Heart right ventricle (tissue), 16 donors: ENCODE results near the gene TFAP2E. TPM values are rescaled to one million over a fixed set of nuclear protein-coding genes. Genes with fewer than 3 reads are reported as not detected.

ENCODE experiments used
- ATAC-seq, 8 donors: fragments of 200-7000 bp; cut with Tn5 transposase; one replicate each; pipeline ENCODE4 v1.9.1; 2020; ENCODE audit warnings: mild to moderate bottlenecking in 8 of 8, moderate library complexity in 8 of 8, moderate number of reproducible peaks in 1 of 8
- DNase-seq, 2 donors: peaks; one replicate each; pipeline ENCODE4 v3.0.0-alpha.2; 2020
- H3K27ac ChIP-seq, 10 donors: fragments of 200-600 bp; sonication (generic) in 2 of 10; one replicate each; pipeline versions ENCODE4 v1.5.0 to v1.8.0; 2020 to 2022; ENCODE audit warnings: mild to moderate bottlenecking in 3 of 10
- H3K27me3 ChIP-seq, 7 donors: fragments of 200-600 bp; one replicate each; pipeline ENCODE4 v1.8.0; 2021 to 2022; ENCODE audit warnings: mild to moderate bottlenecking in 2 of 7
- H3K36me3 ChIP-seq, 9 donors: fragments of 200-600 bp; sonication (generic) in 1 of 9; one replicate each; pipeline versions ENCODE4 v1.5.0 to v1.8.0; 2020 to 2022; ENCODE audit warnings: mild to moderate bottlenecking in 2 of 9
- H3K4me1 ChIP-seq, 9 donors: fragments of 200-600 bp; sonication (generic) in 1 of 9; one replicate each; pipeline versions ENCODE4 v1.5.0 to v1.8.0; 2020 to 2022; ENCODE audit warnings: mild to moderate bottlenecking in 4 of 9
- H3K4me3 ChIP-seq, 10 donors: fragments of 200-600 bp; sonication (generic) in 2 of 10; one replicate each; pipeline versions ENCODE4 v1.5.0 to v1.8.0; 2020 to 2022; ENCODE audit warnings: mild to moderate bottlenecking in 7 of 10, moderate library complexity in 2 of 10
- H3K9me3 ChIP-seq, 11 donors: fragments of 200-600 bp in 10 of 11; sonication (generic) in 2 of 11; one replicate each; pipeline versions ENCODE4 v1.5.0 to v1.8.0; 2013 to 2022; ENCODE audit warnings: mild to moderate bottlenecking in 2 of 11, control low read depth in 1 of 11, moderate library complexity in 1 of 11
- WGBS, 2 donors: extraction: QIAGEN DNeasy Blood & Tissue Kit; methylation state at CpG; one replicate each; pipeline ENCODE4 v1.1.7; 2013; ENCODE audit warnings: inconsistent platforms in 1 of 2; 5-methylcytosine and 5-hydroxymethylcytosine counted together
- intact Hi-C, 10 donors: fragments of 100-400 bp; cut with DNase I; formaldehyde crosslinking; loops; one replicate each; pipeline versions ENCODE4 v1.11.1 to v1.14.2; 2022
- polyA plus RNA-seq, 2 donors: library from polyadenylated mRNA; stranded (reverse); fragments of 200-250 nt; gene quantifications; one replicate each; pipeline ENCODE4 v1.2.3, GENCODE V29; 2013
- total RNA-seq, 10 donors: library from RNA; stranded (reverse); fragmentation: NEBNext Ultra II Directional in 3 of 10; extraction: Animal tissue kit (Norgen Biotek cat#: 25700) in 3 of 10; gene quantifications; one replicate each; pipeline versions ENCODE4 v1.2.1 to v1.2.4, GENCODE V29; 2021 to 2023
- TF ChIP-seq, protein P1 (sequence below), 9 donors: fragments of 200-600 bp; sonication (generic) in 2 of 9; IDR thresholded peaks; one replicate each; pipeline versions ENCODE4 v1.5.0 to v1.8.0; 2021 to 2022; ENCODE audit warnings: antibody characterized with exemption in 9 of 9, mild to moderate bottlenecking in 5 of 9, moderate library complexity in 1 of 9
- donor health status: Arrhythmogenic right ventricular cardiomyopathy.
- donor health status: ischemic (EF 13 %, LVEDD 7.1; RV severe dilation, severe dysfunction).
- donor health status: healthy with polysubstance abuse.
- donor health status: DM: no; HTN: yes; CAD: no.
- donor health status: DM: no; HTN: no; CAD: no.
- donor health status: ischemic (EF 25% LVEDD 6.9; RV normal size, moderate dysfunction).
- donor health status: ischemic (EF 25% LVEDD 5.7; RV mildly dilated, moderate dysfunction).
- donor health status: healthy.
- donor health status: DM: yes; HTN: yes; CAD: no.
- donor health status: Ischemic cardiomyopathy.
- donor health status: ischemic (EF 35%, LVEDD 5.7; RV mildly dilated, moderate dysfunction).
- donor health status: nonischemic (EF 11% LVEDD 7.7; RV severe dilation, severe dysfunction).
- donor health status: DM: yes; HTN: yes; CAD: no.
- donor health status: PGD.
- donor health status: ischemic (EF 29% LVEDD 5.4; RV normal size, mild dysfunction).
- donor health status: nonischemic (EF 23%, LVEDD 6.1; RV moderate dilation, normal function).

Gene TFAP2E
- total and polyA plus RNA-seq, 12 donors: 0.18 to 1.4 (median 0.40) TPM; not detected in 3

- no peaks in the 10 kb centered on the region for H3K27me3 ChIP-seq
- H3K9me3 ChIP-seq: no peaks in the 10 kb centered on the region
- TF ChIP-seq, protein P1, sequence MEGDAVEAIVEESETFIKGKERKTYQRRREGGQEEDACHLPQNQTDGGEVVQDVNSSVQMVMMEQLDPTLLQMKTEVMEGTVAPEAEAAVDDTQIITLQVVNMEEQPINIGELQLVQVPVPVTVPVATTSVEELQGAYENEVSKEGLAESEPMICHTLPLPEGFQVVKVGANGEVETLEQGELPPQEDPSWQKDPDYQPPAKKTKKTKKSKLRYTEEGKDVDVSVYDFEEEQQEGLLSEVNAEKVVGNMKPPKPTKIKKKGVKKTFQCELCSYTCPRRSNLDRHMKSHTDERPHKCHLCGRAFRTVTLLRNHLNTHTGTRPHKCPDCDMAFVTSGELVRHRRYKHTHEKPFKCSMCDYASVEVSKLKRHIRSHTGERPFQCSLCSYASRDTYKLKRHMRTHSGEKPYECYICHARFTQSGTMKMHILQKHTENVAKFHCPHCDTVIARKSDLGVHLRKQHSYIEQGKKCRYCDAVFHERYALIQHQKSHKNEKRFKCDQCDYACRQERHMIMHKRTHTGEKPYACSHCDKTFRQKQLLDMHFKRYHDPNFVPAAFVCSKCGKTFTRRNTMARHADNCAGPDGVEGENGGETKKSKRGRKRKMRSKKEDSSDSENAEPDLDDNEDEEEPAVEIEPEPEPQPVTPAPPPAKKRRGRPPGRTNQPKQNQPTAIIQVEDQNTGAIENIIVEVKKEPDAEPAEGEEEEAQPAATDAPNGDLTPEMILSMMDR (IDR thresholded peaks at IDR 0.05): no peak
- H3K36me3 ChIP-seq: peaks cover 0 to 34% (median 1%) of the 10 kb centered on the region in 9 donors
- DNase-seq (peak; percentile 96 to 97), ATAC-seq (peak; percentile 94 to 98 (median 97))
- 0% methylated on average over 55 to 58 of the region's 58 CpGs for WGBS, 2 donors
- intact Hi-C loops: loop anchor here in 3 of 10 donors (2.0 to 10.0 kb wide), 3 partner anchors 107 to 363 kb away; partner anchors contain the start of gene SFPQ (in 2 of the 3)
- H3K4me3 ChIP-seq: peak within 1 kb of the TSS; percentile 74 to 98 (median 89)
- peak within 1 kb of the TSS; percentile 97 to 100 (median 98) for H3K27ac ChIP-seq
- peaks cover 0 to 84% (median 59%) of the 10 kb centered on the region in 9 donors for H3K4me1 ChIP-seq
Measured at GRCh38 chr1:35557611-35558373, 15.3 kb upstream of the TFAP2E start, which contains the start of gene NCDN. Gene NCDN (plus strand): TSS chr1:35557799. CDS start chr1:35558191, 392 bp downstream.

GRCh38 chr1:35558374-35559316, 14.5 kb upstream of the TFAP2E start:
- Histone ChIP-seq H3K4me3 (peak overlapping the region; percentile 74 to 98 (median 89)), H3K9me3 (no peaks in the 10 kb centered on the region), H3K4me1 (peaks cover 0 to 77% (median 56%) of the 10 kb centered on the region in 9 donors), H3K36me3 (peaks cover 0 to 34% (median 0%) of the 10 kb centered on the region in 9 donors), H3K27me3 (no peaks in the 10 kb centered on the region), H3K27ac (peak overlapping the region in 9 of 10 donors; percentile 97 to 100 (median 98))
- ATAC-seq: no peak
- DNase-seq: no peak
- 25 to 26% methylated on average over 26 of the region's 26 CpGs for WGBS, 2 donors
- TF ChIP-seq, protein P1 (IDR thresholded peaks at IDR 0.05): no peak
- intact Hi-C loops: loop anchor here in 3 of 10 donors (2.0 to 10.0 kb wide), 3 partner anchors 108 to 364 kb away; partner anchors contain the start of gene SFPQ (in 2 of the 3)

DNA sequence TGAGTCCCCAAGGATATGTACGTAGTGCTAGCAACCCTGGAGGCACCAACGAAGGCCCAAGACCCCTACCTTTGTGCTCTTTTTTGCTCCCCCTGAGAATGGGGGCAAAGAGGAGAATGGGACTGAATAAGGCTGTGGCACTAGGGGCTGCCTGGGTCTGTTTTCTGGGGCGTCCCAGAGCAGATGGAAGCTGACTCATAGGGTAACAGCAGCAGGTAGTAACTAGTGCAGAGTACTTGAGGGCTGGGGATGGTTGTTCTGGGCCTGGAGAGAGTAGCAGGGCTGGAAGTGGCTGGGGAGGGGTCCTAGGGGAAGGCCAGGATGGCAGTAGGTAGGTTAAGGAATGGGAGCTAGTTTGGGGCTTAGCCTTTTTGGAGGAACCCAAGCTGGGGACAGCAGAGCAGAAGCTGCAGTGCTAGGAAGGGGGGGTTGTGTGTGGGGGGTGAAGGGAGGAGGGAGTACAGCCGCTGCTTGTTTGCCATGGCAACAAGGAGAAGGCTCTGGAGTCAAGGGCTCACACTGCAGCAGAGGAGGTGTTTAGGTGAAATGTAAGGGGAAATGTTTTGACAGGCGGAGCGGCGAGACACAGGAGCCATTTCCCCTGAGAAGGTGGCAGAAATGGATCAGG, 13.7 kb upstream of the TFAP2E start:
- TF ChIP-seq, protein P1 (IDR thresholded peaks at IDR 0.05): no peak
- DNase-seq (no peak), ATAC-seq (no peak)
- Histone ChIP-seq H3K36me3 (peaks cover 0 to 34% (median 0%) of the 10 kb centered on the region in 9 donors), H3K27me3 (no peaks in the 10 kb centered on the region), H3K9me3 (no peaks in the 10 kb centered on the region), H3K27ac (peak overlapping the region in 3 of 10 donors; percentile 8 to 99 (median 98)), H3K4me3 (peak overlapping the region in 1 of 10 donors; percentile 89), H3K4me1 (peaks cover 0 to 69% (median 48%) of the 10 kb centered on the region in 9 donors)
- intact Hi-C loops: loop anchor here in 3 of 10 donors (2.0 to 10.0 kb wide), 3 partner anchors 109 to 365 kb away; partner anchors contain the start of gene SFPQ (in 2 of the 3)
- 77 to 79% methylated on average over 7 of the region's 7 CpGs for WGBS, 2 donors
